HepG2 (cell line): ENCODE measurements around the gene FGGY. TPM values are rescaled to one million over a fixed set of nuclear protein-coding genes. Genes with fewer than 3 reads are reported as not detected.
A peak's percentile ranks its signal among the peaks of the same experiment; 100 is the strongest.

Experiments
- CAMTA2 ChIP-seq: sonication (generic); formaldehyde crosslinking; IDR thresholded peaks from 2 replicates; pipeline ENCODE4 v1.4.0; 2020; ENCODE audit warnings: mild to moderate bottlenecking, missing genetic modification reagents, borderline replicate concordance
- CERS6 ChIP-seq: sonication (generic); formaldehyde crosslinking; IDR thresholded peaks from 2 replicates; pipeline ENCODE4 v1.5.0; 2020; ENCODE audit warnings: missing genetic modification reagents
- CSRNP2 ChIP-seq: sonication (generic); formaldehyde crosslinking; conservative IDR thresholded peaks from 2 replicates; pipeline ENCODE4 v1.8.0; 2022; ENCODE audit warnings: low read depth, missing genetic modification reagents
- GABPB1 ChIP-seq: IDR thresholded peaks from 2 replicates; pipeline ENCODE4 v1.6.1; 2016; ENCODE audit warnings: mild to moderate bottlenecking, missing genetic modification reagents, moderate library complexity, missing compliant biosample characterization
- GFI1 ChIP-seq: sonication (generic); formaldehyde crosslinking; IDR thresholded peaks from 2 replicates; pipeline ENCODE4 v1.5.0; 2020; ENCODE audit warnings: missing genetic modification reagents, mild to moderate bottlenecking, borderline replicate concordance
- GLI4 ChIP-seq: sonication (generic); formaldehyde crosslinking; IDR thresholded peaks from 2 replicates; pipeline ENCODE4 v1.5.1; 2020; ENCODE audit warnings: missing genetic modification reagents, mild to moderate bottlenecking, moderate library complexity, borderline replicate concordance
- IRX3 ChIP-seq: sonication (generic); formaldehyde crosslinking; IDR thresholded peaks from 2 replicates; pipeline ENCODE4 v1.8.1; 2023; ENCODE audit warnings: mild to moderate bottlenecking, low read depth, missing genetic modification reagents, borderline replicate concordance
- MEF2D ChIP-seq: sonication (generic); formaldehyde crosslinking; IDR thresholded peaks from 2 replicates; pipeline ENCODE4 v1.5.1; 2020; ENCODE audit warnings: mild to moderate bottlenecking, missing genetic modification reagents
- MLX ChIP-seq: IDR thresholded peaks from 2 replicates; pipeline ENCODE4 v1.6.1; 2016
- MYC ChIP-seq: sonication (generic); formaldehyde crosslinking; IDR thresholded peaks from 2 replicates; pipeline ENCODE4 v1.9.0; 2021; ENCODE audit warnings: missing genetic modification reagents, borderline replicate concordance
- SCMH1 ChIP-seq: sonication (generic); formaldehyde crosslinking; IDR thresholded peaks from 2 replicates; pipeline ENCODE4 v1.9.0; 2021; ENCODE audit warnings: missing genetic modification reagents, mild to moderate bottlenecking, borderline replicate concordance
- SOX6 ChIP-seq, 2 experiments: fragments of 450-650 bp in 1 of 2; sonication (generic) in 1 of 2; formaldehyde crosslinking in 1 of 2; IDR thresholded peaks; 2 replicates each; pipeline versions ENCODE4 v1.4.0 to v1.6.1; 2017 to 2020; ENCODE audit warnings: antibody characterized with exemption in 1 of 2, mild to moderate bottlenecking in 1 of 2, missing genetic modification reagents in 1 of 2
- SP2 ChIP-seq: sonication (generic); formaldehyde crosslinking; IDR thresholded peaks from 2 replicates; pipeline ENCODE4 v1.5.1; 2020; ENCODE audit warnings: mild to moderate bottlenecking, missing genetic modification reagents
- YY1 ChIP-seq: IDR thresholded peaks from 2 replicates; pipeline ENCODE4 v1.6.1; 2011; ENCODE audit warnings: low read length, low read depth, moderate library complexity, mild to moderate bottlenecking; ENCODE audit not compliant: insufficient read depth, insufficient replicate concordance
- ZFX ChIP-seq: sonication (generic); formaldehyde crosslinking; IDR thresholded peaks from 2 replicates; pipeline ENCODE4 v1.4.0; 2020; ENCODE audit warnings: mild to moderate bottlenecking, low read depth, missing genetic modification reagents, moderate library complexity
- ZIK1 ChIP-seq: sonication (generic); formaldehyde crosslinking; IDR thresholded peaks from 2 replicates; pipeline ENCODE4 v1.5.0; 2020; ENCODE audit warnings: mild to moderate bottlenecking, low read depth, missing genetic modification reagents, borderline replicate concordance
- ZNF12 ChIP-seq: sonication (generic); formaldehyde crosslinking; IDR thresholded peaks from 2 replicates; pipeline ENCODE4 v1.5.0; 2020; ENCODE audit warnings: missing genetic modification reagents
- ZNF547 ChIP-seq: sonication (generic); formaldehyde crosslinking; IDR thresholded peaks from 2 replicates; pipeline ENCODE4 v1.5.1; 2020; ENCODE audit warnings: mild to moderate bottlenecking, missing genetic modification reagents
- ZNF703 ChIP-seq: sonication (generic); formaldehyde crosslinking; IDR thresholded peaks from 2 replicates; pipeline ENCODE4 v1.5.1; 2020; ENCODE audit warnings: missing genetic modification reagents, mild to moderate bottlenecking, moderate library complexity, borderline replicate concordance
- ZNF850 ChIP-seq: sonication (generic); formaldehyde crosslinking; conservative IDR thresholded peaks from 2 replicates; pipeline ENCODE4 v1.9.0; 2021; ENCODE audit warnings: mild to moderate bottlenecking, missing genetic modification reagents
- ZSCAN30 ChIP-seq: sonication (generic); formaldehyde crosslinking; IDR thresholded peaks from 2 replicates; pipeline ENCODE4 v1.5.0; 2020; ENCODE audit warnings: mild to moderate bottlenecking, missing genetic modification reagents
- polyA plus RNA-seq, 8 experiments: library from polyadenylated mRNA; depleted of rRNA in 3 of 8; stranded (reverse) in 7 of 8; unstranded in 1 of 8; fragments of >200 nt; fragmentation: Illumina TruSeq in 4 of 8; extraction: Trizol in 4 of 8; gene quantifications; 2 replicates each; pipeline versions ENCODE4 v1.2.1 to v1.2.3, GENCODE V29; 2011 to 2016; ENCODE audit warnings: low read depth in 4 of 8, missing spikeins in 1 of 8, mixed read lengths in 1 of 8; ENCODE audit not compliant: insufficient read depth in 1 of 8
- total RNA-seq, 5 experiments: library from RNA; depleted of rRNA; stranded (reverse); fragments of >200 nt; fragmentation: Illumina TruSeq; extraction: Trizol; gene quantifications; 2 replicates each; pipeline ENCODE4 v1.2.3, GENCODE V29; 2016; ENCODE audit warnings: low read depth in 1 of 5
- TF ChIP-seq, protein P1 (sequence below): sonication (generic); formaldehyde crosslinking; IDR thresholded peaks from 2 replicates; pipeline ENCODE4 v1.9.0; 2021; ENCODE audit warnings: missing genetic modification reagents, mild to moderate bottlenecking, borderline replicate concordance
- TF ChIP-seq, protein P2 (sequence below): sonication (generic); formaldehyde crosslinking; IDR thresholded peaks from 2 replicates; pipeline ENCODE4 v1.4.0; 2020; ENCODE audit warnings: low read depth, mild to moderate bottlenecking, missing genetic modification reagents

FGGY gene
- total and polyA plus RNA-seq, 2 of the 13 experiments (the other 11 are each of a cell fraction or from before 2014, with no cell fraction given), result 15.7 to 27.5 TPM

- TF ChIP-seq SOX6 (IDR thresholded peaks at IDR 0.05) (no peak), SOX6 (CRISPR knock-in tag; IDR thresholded peaks at IDR 0.05) (peak; percentile 99), CAMTA2 (CRISPR knock-in tag) (no peak), GFI1 (CRISPR knock-in tag) (peak; percentile 52), GABPB1 (peak; percentile 47), ZNF703 (CRISPR knock-in tag) (peak; percentile 76; the same call in 1 of the 2 replicates), GLI4 (no peak), ZNF547 (peak; percentile 64; the same call in 1 of the 2 replicates), ZFX (CRISPR knock-in tag) (peak; percentile 43), SCMH1 (CRISPR knock-in tag) (no peak), MYC (CRISPR knock-in tag) (no peak; the same call in 1 of the 2 replicates), YY1 (peak; percentile 40), ZNF850 (CRISPR knock-in tag) (no peak), CERS6 (CRISPR knock-in tag) (no peak), ZNF12 (no peak; the same call in 1 of the 2 replicates), CSRNP2 (CRISPR knock-in tag) (no peak), ZIK1 (CRISPR knock-in tag) (no peak), IRX3 (0 out of 2 replicates have a peak, but pooled peaks have one; percentile 81), MLX (CRISPR knock-in tag) (peak; percentile 82; the same call in 1 of the 2 replicates), MEF2D (0 out of 2 replicates have a peak, but pooled peaks have one; percentile 34), ZSCAN30 (no peak), SP2 (no peak)
- TF ChIP-seq, protein P1, sequence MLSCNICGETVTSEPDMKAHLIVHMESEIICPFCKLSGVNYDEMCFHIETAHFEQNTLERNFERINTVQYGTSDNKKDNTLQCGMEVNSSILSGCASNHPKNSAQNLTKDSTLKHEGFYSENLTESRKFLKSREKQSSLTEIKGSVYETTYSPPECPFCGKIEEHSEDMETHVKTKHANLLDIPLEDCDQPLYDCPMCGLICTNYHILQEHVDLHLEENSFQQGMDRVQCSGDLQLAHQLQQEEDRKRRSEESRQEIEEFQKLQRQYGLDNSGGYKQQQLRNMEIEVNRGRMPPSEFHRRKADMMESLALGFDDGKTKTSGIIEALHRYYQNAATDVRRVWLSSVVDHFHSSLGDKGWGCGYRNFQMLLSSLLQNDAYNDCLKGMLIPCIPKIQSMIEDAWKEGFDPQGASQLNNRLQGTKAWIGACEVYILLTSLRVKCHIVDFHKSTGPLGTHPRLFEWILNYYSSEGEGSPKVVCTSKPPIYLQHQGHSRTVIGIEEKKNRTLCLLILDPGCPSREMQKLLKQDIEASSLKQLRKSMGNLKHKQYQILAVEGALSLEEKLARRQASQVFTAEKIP, result no peak
- TF ChIP-seq, protein P2, sequence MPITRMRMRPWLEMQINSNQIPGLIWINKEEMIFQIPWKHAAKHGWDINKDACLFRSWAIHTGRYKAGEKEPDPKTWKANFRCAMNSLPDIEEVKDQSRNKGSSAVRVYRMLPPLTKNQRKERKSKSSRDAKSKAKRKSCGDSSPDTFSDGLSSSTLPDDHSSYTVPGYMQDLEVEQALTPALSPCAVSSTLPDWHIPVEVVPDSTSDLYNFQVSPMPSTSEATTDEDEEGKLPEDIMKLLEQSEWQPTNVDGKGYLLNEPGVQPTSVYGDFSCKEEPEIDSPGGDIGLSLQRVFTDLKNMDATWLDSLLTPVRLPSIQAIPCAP, result no peak
Observed at GRCh38 chr1:59556802-59557548, 260.1 kb downstream of the FGGY start (continued).
